Measurements from ENCODE around the gene AOAH. TPM values are rescaled to one million over a fixed set of nuclear protein-coding genes. Genes with fewer than 3 reads are reported as not detected.

The AOAH gene
- total and polyA plus RNA-seq, 2 donors (not counting 3 experiments of a cell fraction or from before 2014, with no cell fraction given) = not detected

GRCh38 chr7:36527549-36527913, 196.8 kb downstream of the AOAH start:
- DNase-seq (ENCODE audit: low read depth, low spot score) = no peak
- no peak overlapping the region for H3K4me3 ChIP-seq (replicated peaks in 1 of 3; ENCODE audit: insufficient read depth in 1 of 3, low read depth in 1 of 3, low read length in 3 of 3)
- no peaks in the 10 kb centered on the region for H3K9me1 ChIP-seq (replicated peaks; ENCODE audit: control insufficient read depth, extremely low read depth, insufficient read depth, low read length)
- no peak for FAIRE-seq
- H2AFZ ChIP-seq (ENCODE audit: low read depth, low read length) = no peak overlapping the region
- H3K36me3 ChIP-seq (ENCODE audit: control insufficient read depth in 2 of 2, extremely low read depth in 1 of 2, insufficient read depth in 2 of 2, low read length in 2 of 2) = no peaks in the 10 kb centered on the region
- no peak overlapping the region for H3K9ac ChIP-seq (replicated peaks; ENCODE audit: extremely low read depth, insufficient read depth, low read length)
- TF ChIP-seq GATA2 (IDR thresholded peaks at IDR 0.05; ENCODE audit: insufficient read depth, insufficient read length, low read depth, low read length) = no peak
- no peak for TF ChIP-seq MYC (IDR thresholded peaks at IDR 0.05; ENCODE audit: low read depth, low read length)
- TF ChIP-seq JUN (IDR thresholded peaks at IDR 0.05; ENCODE audit: borderline replicate concordance, insufficient read depth, insufficient read length, low read depth) = no peak
- no peak for TF ChIP-seq FOS (IDR thresholded peaks at IDR 0.05; ENCODE audit: borderline replicate concordance, insufficient read depth, low read length)
- TF ChIP-seq POLR2A (IDR thresholded peaks at IDR 0.05; ENCODE audit: low read depth, low read length) = no peak
- TF ChIP-seq POLR2AphosphoS5 (IDR thresholded peaks at IDR 0.05; ENCODE audit: insufficient read depth, low read depth, low read length) = no peak
- no peak for TF ChIP-seq MAX (IDR thresholded peaks at IDR 0.05; ENCODE audit: insufficient read depth, insufficient read length)
- no peak for TF ChIP-seq CTCF (IDR thresholded peaks at IDR 0.05; ENCODE audit: extremely low read depth in 1 of 2, insufficient read depth in 1 of 2, low read depth in 1 of 2, low read length in 2 of 2)
- TF ChIP-seq EZH2 (IDR thresholded peaks at IDR 0.05; ENCODE audit: borderline replicate concordance, low read depth, low read length, severe bottlenecking) = no peak
- intact Hi-C loops (cut with micrococcal nuclease) = loop anchor here (2.0 kb wide), 1 partner anchor 53 kb away; no protein-coding TSS in a partner anchor
- ChIA-PET POLR2A (no interaction called here), CTCF (interaction anchor here (0.6 to 1.2 kb wide), 2 partner anchors 9 to 40 kb away, joined by 3 to 5 read pairs; no protein-coding TSS in a partner anchor)
- no peak overlapping the region for H3K4me2 ChIP-seq (ENCODE audit: insufficient read depth, low read length)
- BruUV-seq (replicated peaks) = no TSS peak
- dilution Hi-C loops (cut with MboI; ENCODE audit: extremely low pct_ligation_motif_present, low sequenced_read_pairs) = no loop called here
- H4K20me1 ChIP-seq (replicated peaks; ENCODE audit: control insufficient read depth, extremely low read depth, insufficient read depth, low read length) = no peaks in the 10 kb centered on the region
- no peaks in the 10 kb centered on the region for H3K9me3 ChIP-seq (replicated peaks; ENCODE audit: control insufficient read depth, insufficient read depth, low read length)
- no peaks in the 10 kb centered on the region for H3K79me2 ChIP-seq (ENCODE audit: control insufficient read depth, insufficient read depth, low read length)
- peaks cover 11% of the 10 kb centered on the region for H3K4me1 ChIP-seq (ENCODE audit: control insufficient read depth, extremely low read depth, insufficient read depth, low read length)
- H3K27me3 ChIP-seq (ENCODE audit: control insufficient read depth in 2 of 2, insufficient read depth in 2 of 2, low read length in 2 of 2) = peaks cover 0 to 3% of the 10 kb centered on the region in 2 experiments
- H3K27ac ChIP-seq (ENCODE audit: insufficient read depth, low read depth, low read length) = no peak overlapping the region

Data from endothelial cell of umbilical vein (primary cell).